ENCODE measurements around the gene MED19.

Gene MED19

DNA sequence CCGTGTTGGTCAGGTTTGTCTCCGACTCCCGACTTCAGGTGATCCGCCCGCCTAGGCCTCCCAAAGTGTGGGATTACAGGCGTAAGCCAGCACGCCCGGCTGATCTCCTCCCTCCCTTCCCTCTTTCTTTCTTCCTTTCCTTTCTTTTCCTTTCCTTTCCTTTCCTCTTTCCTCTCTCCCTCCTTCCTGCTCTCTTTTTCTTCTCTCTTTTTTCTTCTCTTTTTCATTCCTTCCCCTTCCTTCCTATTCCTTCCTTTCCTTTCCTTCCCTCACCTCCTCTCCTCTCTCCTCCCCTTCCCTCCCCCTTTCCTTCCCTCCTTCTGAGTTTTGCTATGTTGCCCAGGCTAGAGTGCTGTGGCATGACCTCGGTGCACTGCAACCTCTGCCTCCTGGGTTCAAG, 48.0 kb downstream of the MED19 start:
- H3K27ac ChIP-seq (ENCODE audit: low read depth, low read length, poor library complexity, severe bottlenecking) = no peak overlapping the region
- no peaks in the 10 kb centered on the region for H3K9me3 ChIP-seq (ENCODE audit: low read length)
- H3F3A ChIP-seq (ENCODE audit: insufficient read depth, low read length) = no peaks in the 10 kb centered on the region
- no peaks in the 10 kb centered on the region for H3K9me2 ChIP-seq (ENCODE audit: low read depth, low read length)
- TF ChIP-seq EZH2 (IDR thresholded peaks at IDR 0.05; ENCODE audit: borderline replicate concordance, low read length) = no peak
- no peak for TF ChIP-seq CTCF (IDR thresholded peaks at IDR 0.05; ENCODE audit: low read length)
- peaks cover 10% of the 10 kb centered on the region for H3K4me1 ChIP-seq (ENCODE audit: insufficient read depth, low read length, severe bottlenecking)
- H3K79me2 ChIP-seq (ENCODE audit: insufficient read depth, low read length) = peaks cover 8% of the 10 kb centered on the region
- H3K4me3 ChIP-seq (ENCODE audit: low read depth, low read length, poor library complexity, severe bottlenecking) = no peak overlapping the region
- no peaks in the 10 kb centered on the region for H4K20me1 ChIP-seq (ENCODE audit: insufficient read depth, low read length)
- no peak overlapping the region for H3K9ac ChIP-seq (ENCODE audit: low read length)
- no peaks in the 10 kb centered on the region for H3K27me3 ChIP-seq (ENCODE audit: insufficient read depth, low read length)
- no peak overlapping the region for H3K4me2 ChIP-seq (ENCODE audit: low read length)
- no peak overlapping the region for H2AFZ ChIP-seq (ENCODE audit: low read length)
- H3K36me3 ChIP-seq (ENCODE audit: insufficient read depth, low read length) = peaks cover 36% of the 10 kb centered on the region

DNA sequence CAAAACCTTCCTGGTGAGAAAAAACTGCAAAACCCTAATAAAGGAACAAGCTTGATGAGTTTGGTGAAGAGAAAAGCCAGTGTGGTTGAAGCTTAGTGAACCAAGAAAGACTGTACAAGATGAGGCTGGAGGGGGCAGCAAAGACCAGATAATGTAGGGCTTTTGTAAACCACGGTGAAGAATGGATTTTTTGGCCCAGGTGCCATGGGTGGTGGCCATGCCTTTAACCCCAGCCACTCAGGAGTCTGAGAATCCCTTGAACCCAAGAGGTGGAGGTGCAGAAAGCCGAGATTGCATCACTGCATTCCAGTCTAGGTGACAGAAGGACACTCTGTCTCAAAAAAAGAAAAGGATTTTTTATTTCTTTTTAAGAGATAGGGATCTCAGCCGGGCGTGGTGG, 49.1 kb downstream of the MED19 start:
- Histone ChIP-seq H3K9me2 (ENCODE audit: low read depth, low read length) (no peaks in the 10 kb centered on the region), H3K27me3 (ENCODE audit: insufficient read depth, low read length) (no peaks in the 10 kb centered on the region), H3K4me1 (ENCODE audit: insufficient read depth, low read length, severe bottlenecking) (peaks cover 12% of the 10 kb centered on the region), H4K20me1 (ENCODE audit: insufficient read depth, low read length) (no peaks in the 10 kb centered on the region), H3K27ac (ENCODE audit: low read depth, low read length, poor library complexity, severe bottlenecking) (no peak overlapping the region), H3F3A (ENCODE audit: insufficient read depth, low read length) (no peaks in the 10 kb centered on the region), H2AFZ (ENCODE audit: low read length) (no peak overlapping the region), H3K4me2 (ENCODE audit: low read length) (no peak overlapping the region), H3K36me3 (ENCODE audit: insufficient read depth, low read length) (peaks cover 28% of the 10 kb centered on the region), H3K9ac (ENCODE audit: low read length) (no peak overlapping the region), H3K79me2 (ENCODE audit: insufficient read depth, low read length) (peaks cover 7% of the 10 kb centered on the region), H3K9me3 (ENCODE audit: low read length) (no peaks in the 10 kb centered on the region), H3K4me3 (ENCODE audit: low read depth, low read length, poor library complexity, severe bottlenecking) (no peak overlapping the region)
- TF ChIP-seq EZH2 (IDR thresholded peaks at IDR 0.05; ENCODE audit: borderline replicate concordance, low read length) (no peak), CTCF (IDR thresholded peaks at IDR 0.05; ENCODE audit: low read length) (peak; percentile 40; the same call in 1 of the 2 replicates)

GRCh38 chr11:57659669-57660068, 52.3 kb downstream of the MED19 start:
- Histone ChIP-seq H3K36me3 (ENCODE audit: insufficient read depth, low read length) (peaks cover 28% of the 10 kb centered on the region), H3F3A (ENCODE audit: insufficient read depth, low read length) (no peaks in the 10 kb centered on the region), H3K9me3 (ENCODE audit: low read length) (no peaks in the 10 kb centered on the region), H3K79me2 (ENCODE audit: insufficient read depth, low read length) (peaks cover 10% of the 10 kb centered on the region), H3K9ac (ENCODE audit: low read length) (no peak overlapping the region), H3K9me2 (ENCODE audit: low read depth, low read length) (no peaks in the 10 kb centered on the region), H3K4me3 (ENCODE audit: low read depth, low read length, poor library complexity, severe bottlenecking) (no peak overlapping the region), H2AFZ (ENCODE audit: low read length) (no peak overlapping the region), H3K4me2 (ENCODE audit: low read length) (no peak overlapping the region), H4K20me1 (ENCODE audit: insufficient read depth, low read length) (no peaks in the 10 kb centered on the region), H3K4me1 (ENCODE audit: insufficient read depth, low read length, severe bottlenecking) (peaks cover 12% of the 10 kb centered on the region), H3K27me3 (ENCODE audit: insufficient read depth, low read length) (no peaks in the 10 kb centered on the region), H3K27ac (ENCODE audit: low read depth, low read length, poor library complexity, severe bottlenecking) (no peak overlapping the region)
- no peak for TF ChIP-seq EZH2 (IDR thresholded peaks at IDR 0.05; ENCODE audit: borderline replicate concordance, low read length)
- TF ChIP-seq CTCF (IDR thresholded peaks at IDR 0.05; ENCODE audit: low read length) = no peak
